ENCODE results near the gene MKNK1.
A peak's percentile ranks its signal among the peaks of the same experiment; 100 is the strongest.

Gene MKNK1

GRCh38 chr1:46522184-46522968, 81.7 kb downstream of the MKNK1 start:
- peak; percentile 36 for DNase-seq (ENCODE audit: low read depth)

GRCh38 chr1:46521414-46521813, 82.7 kb downstream of the MKNK1 start:
- DNase-seq (ENCODE audit: low read depth), result no peak

- DNase-seq (ENCODE audit: low read depth), result peak; percentile 28
Measured at GRCh38 chr1:46520063-46520911, 83.8 kb downstream of the MKNK1 start.

- no peak for DNase-seq (ENCODE audit: low read depth)
Measured at GRCh38 chr1:46519209-46519608, 84.9 kb downstream of the MKNK1 start.

GRCh38 chr1:46517932-46518498, 86.1 kb downstream of the MKNK1 start:
- no peak for DNase-seq (ENCODE audit: low read depth)

GRCh38 chr1:46517010-46517600, 87.0 kb downstream of the MKNK1 start:
- no peak for DNase-seq (ENCODE audit: low read depth)

- no peak for DNase-seq (ENCODE audit: low read depth)
Measured at GRCh38 chr1:46516200-46516950, 87.7 kb downstream of the MKNK1 start.

- no peak for DNase-seq (ENCODE audit: low read depth)
Measured at GRCh38 chr1:46515576-46515975, 88.5 kb downstream of the MKNK1 start.

GRCh38 chr1:46513536-46513935, 90.5 kb downstream of the MKNK1 start:
- no peak for DNase-seq (ENCODE audit: low read depth)

GRCh38 chr1:46512792-46513190, 91.3 kb downstream of the MKNK1 start:
- DNase-seq (ENCODE audit: low read depth), result no peak

GRCh38 chr1:46512135-46512791, 91.8 kb downstream of the MKNK1 start:
- DNase-seq (ENCODE audit: low read depth), result no peak

- no peak for DNase-seq (ENCODE audit: low read depth)
Measured at GRCh38 chr1:46510998-46511365, 93.1 kb downstream of the MKNK1 start.

- no peak for DNase-seq (ENCODE audit: low read depth)
Measured at GRCh38 chr1:46510341-46510997, 93.6 kb downstream of the MKNK1 start.

- DNase-seq (ENCODE audit: low read depth), result no peak
Measured at GRCh38 chr1:46508757-46509156, 95.3 kb downstream of the MKNK1 start.

All from fibroblast of the conjunctiva (primary cell).